IPS-18c (cell line): ENCODE results near the gene NDST4.

ENCODE experiments used
- H3K4me3 ChIP-seq: 2 replicates; pipeline ENCODE4 v1.7.0; 2013; ENCODE audit warnings: low read depth, mild to moderate bottlenecking, low read length, moderate library complexity; ENCODE audit not compliant: insufficient read depth
- H3K9me3 ChIP-seq: one replicate; pipeline ENCODE4 v1.6.1; 2013; ENCODE audit warnings: mild to moderate bottlenecking, low read length, moderate library complexity; ENCODE audit not compliant: control insufficient read depth, insufficient read depth

The NDST4 gene

DNA sequence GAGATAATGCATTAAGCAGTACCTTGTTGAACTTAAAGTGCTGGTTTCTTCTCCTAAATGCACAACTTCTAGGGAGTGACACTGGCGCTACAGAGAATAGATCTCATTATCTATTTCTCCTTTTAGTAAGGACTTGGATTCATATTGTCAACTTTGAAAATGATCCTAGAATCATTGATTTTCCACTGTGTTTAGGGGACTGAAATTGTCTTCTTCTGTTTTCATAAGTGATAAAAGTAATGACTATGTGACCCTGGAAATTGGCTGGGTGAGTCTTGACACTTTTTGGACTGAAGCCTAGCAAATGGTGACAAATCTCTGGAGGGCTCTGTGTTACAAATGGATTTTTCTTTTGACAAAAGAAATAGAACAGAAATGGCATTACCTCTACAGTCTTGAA, 167.8 kb downstream of the NDST4 start:
- no peaks in the 10 kb centered on the region for H3K9me3 ChIP-seq
- no peak overlapping the region for H3K4me3 ChIP-seq

DNA sequence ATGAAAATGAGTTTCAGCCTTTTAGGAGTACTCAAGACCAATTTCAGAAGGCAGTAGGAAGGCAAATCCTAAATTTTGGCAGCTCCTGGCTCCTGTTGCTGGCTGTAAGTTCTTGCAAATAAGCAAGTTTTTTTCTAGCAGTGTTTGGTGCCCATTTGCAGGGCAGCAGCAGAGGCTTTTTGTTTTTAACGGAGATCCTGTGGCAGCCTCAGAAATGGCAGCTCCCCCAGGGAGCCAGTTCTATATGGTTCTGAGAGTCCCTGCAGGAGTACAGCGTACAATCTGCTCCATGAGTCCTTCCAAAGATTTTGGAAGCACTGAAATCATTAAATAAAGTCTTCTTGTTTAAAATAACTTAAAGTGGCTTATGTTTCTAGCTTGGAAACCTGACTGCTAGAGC, 171.9 kb downstream of the NDST4 start:
- no peaks in the 10 kb centered on the region for H3K9me3 ChIP-seq

GRCh38 chr4:114927881-114928280, 185.5 kb downstream of the NDST4 start:
- Histone ChIP-seq H3K4me3 (no peak overlapping the region), H3K9me3 (no peaks in the 10 kb centered on the region)

More for the DNA sequence above, 171.9 kb downstream of the NDST4 start:
- H3K4me3 ChIP-seq = no peak overlapping the region

DNA sequence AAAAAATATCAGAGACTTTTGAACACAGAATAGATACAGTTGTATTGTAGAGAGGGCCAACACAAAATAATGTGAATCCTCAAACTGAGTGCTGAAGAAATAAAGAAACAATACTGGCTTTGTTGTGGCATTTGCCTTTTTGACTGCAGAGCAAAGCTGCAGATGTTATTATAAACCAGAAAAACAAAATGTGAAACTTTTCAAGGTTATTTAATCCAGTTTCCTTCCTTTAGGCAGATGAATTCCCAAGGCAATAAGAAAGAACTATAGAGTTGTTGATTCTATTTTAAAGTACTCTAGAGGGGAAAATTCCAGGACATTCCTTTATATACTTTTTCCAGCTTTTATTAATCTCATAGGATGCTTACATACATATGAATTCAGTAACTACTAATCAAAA, 186.8 kb downstream of the NDST4 start:
- Histone ChIP-seq H3K9me3 (no peaks in the 10 kb centered on the region), H3K4me3 (no peak overlapping the region)

- Histone ChIP-seq H3K4me3 (no peak overlapping the region), H3K9me3 (no peaks in the 10 kb centered on the region)
Observed at GRCh38 chr4:114924311-114924710, 189.1 kb downstream of the NDST4 start.

DNA sequence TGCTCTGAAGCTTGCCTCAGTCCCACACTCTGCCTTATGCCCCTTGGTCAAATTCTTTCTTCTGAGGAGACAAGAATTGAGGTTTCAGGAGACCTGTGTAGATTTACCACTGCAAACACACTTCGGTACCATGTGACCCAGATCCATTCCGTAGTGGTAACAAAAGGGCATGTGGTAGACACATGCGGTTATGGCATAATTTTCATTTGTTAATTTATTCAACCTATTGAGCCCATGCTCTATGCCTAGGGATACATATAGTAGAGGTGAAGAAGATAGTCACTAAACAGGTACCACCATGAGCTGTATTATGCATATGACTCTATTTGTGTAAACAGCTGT, 190.9 kb downstream of the NDST4 start:
- Histone ChIP-seq H3K4me3 (no peak overlapping the region), H3K9me3 (no peaks in the 10 kb centered on the region)

DNA sequence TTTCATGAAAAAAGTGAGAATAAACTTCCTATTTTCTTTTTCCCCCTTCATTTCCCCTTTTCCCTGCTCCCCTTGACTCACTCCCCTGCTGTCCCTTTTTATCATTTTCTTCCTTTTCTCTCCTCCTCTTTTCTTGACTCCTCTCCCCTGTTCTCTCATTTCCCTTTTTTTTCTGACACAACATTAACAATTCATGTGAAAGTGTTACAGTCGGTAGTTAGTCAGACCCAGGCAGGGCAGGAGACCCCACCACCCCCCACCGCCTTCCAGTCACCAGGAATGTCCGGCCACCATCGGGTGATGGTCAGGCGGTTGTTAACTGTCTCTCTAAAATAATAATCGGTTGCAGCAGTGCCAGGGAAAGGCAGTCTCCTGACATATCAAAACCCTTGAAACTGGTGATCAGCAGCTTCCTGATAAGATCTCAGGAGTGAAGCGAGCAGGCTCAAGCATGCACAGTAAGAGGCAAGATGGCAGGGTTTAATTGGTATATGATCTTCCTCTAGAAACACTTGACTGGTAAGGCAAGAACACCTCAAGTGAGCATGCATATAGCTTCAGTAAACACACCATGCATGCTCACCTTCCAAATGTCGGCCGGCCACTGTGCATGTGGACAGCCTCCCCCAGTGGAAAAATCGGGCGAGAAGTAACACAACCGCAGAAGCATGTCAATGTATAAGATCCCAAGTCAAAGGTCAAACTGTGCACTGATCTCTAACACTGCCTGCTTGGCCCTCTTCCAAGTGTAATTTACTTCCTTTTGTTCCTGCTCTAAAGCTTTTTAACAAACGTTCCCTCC, 191.4 kb downstream of the NDST4 start:
- no peaks in the 10 kb centered on the region for H3K9me3 ChIP-seq
- no peak overlapping the region for H3K4me3 ChIP-seq

DNA sequence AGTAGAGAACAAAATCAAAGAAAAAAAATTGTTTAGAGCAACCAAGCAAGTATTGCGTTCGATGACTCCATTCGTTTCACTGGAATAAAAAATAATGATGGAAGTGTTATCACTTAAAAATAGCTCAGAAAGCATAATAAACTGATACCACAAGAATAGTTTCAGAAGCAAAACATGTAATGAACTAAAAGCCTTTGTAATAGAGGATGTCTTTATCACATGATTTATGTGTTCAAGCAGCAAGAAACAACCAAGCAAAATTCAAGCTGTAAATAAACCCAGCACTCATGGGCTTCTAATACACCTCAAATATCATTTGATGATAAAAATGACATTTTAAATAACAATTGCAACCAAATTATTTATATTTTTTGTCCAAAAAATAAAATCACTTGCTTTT, 192.2 kb downstream of the NDST4 start:
- H3K4me3 ChIP-seq = no peak overlapping the region
- no peaks in the 10 kb centered on the region for H3K9me3 ChIP-seq

DNA sequence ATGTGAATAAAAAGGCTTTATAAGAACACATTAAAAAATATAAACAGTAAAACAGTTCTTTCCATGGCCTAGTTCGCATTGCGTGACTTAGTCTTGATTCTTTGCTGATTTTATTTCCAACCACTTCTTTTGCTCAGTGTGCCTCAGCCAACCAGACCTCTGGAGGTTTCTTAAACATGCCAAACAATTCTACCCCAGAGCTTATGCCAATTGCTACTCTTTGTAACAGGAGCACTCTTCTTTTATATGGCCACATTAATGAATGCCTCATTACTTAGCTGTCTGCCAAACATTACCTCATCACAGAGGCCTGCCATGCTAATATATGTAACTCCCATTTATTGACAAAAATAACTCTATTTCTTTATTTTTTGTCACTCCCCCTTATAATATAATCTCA, 202.3 kb downstream of the NDST4 start:
- Histone ChIP-seq H3K9me3 (no peaks in the 10 kb centered on the region), H3K4me3 (no peak overlapping the region)

DNA sequence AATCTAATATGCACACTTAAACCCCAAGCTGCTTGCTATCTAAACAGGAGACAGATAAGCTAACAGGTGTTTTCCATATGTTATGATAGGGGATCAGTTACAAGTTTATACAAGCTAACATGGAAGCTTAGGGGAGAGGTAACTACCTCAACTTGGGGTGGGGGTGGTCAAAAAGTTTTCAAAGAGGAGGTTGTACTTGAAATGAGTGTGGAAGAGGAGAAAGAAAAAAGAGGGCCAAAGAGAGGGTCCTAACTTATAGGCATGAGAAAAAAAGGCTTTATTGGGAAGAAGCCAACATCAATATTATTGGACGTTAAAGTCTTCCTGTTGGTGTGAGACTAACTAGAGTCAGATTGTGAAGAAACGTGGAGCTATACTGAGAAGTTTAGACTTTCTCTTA, 205.9 kb downstream of the NDST4 start:
- Histone ChIP-seq H3K9me3 (no peaks in the 10 kb centered on the region), H3K4me3 (no peak overlapping the region)

- Histone ChIP-seq H3K4me3 (no peak overlapping the region), H3K9me3 (no peaks in the 10 kb centered on the region)
Observed at GRCh38 chr4:114905017-114905416, 208.4 kb downstream of the NDST4 start.

- Histone ChIP-seq H3K9me3 (no peaks in the 10 kb centered on the region), H3K4me3 (no peak overlapping the region)
Observed at GRCh38 chr4:114900934-114901333, 212.5 kb downstream of the NDST4 start.

DNA sequence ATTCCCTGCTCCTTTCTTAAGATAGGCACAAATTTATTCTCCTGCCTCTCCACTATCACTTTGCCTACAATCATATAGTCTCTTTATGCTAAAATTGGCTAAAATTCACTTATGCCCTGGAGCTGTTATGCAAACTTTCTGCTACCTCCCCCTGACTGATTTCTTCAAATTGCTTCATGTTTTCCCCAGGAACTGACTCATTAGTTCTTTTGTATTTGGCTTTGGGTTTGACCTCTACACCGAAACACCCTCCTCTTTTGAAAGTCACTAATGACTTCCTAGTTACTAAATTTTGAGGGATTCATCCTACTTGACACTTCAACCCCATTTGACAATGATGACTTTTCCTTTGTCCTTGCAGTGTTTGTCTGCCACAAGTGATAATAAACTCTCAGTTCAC, 222.6 kb downstream of the NDST4 start:
- Histone ChIP-seq H3K4me3 (no peak overlapping the region), H3K9me3 (no peaks in the 10 kb centered on the region)

- H3K4me3 ChIP-seq = no peak overlapping the region
- no peaks in the 10 kb centered on the region for H3K9me3 ChIP-seq
Observed at GRCh38 chr4:114886761-114887160, 226.7 kb downstream of the NDST4 start.

DNA sequence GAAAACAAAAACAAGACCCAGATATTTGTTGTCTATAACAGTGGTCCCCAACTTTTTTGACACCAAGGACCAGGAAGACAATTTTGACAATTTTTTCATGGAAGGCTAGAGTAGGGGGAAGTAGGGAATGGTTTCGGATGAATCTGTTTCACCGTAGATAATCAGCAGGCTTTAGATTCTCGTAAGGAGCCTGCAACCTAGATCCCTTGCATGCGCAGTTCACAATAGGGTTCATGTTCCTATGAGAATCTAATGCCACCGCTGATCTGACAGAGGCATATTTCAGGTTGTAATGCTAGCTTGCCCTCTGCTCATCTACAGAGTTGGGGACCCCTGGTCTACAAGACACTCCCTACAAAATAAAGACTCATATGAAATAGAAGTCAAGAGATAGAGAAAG, 229.8 kb downstream of the NDST4 start:
- Histone ChIP-seq H3K4me3 (no peak overlapping the region), H3K9me3 (no peaks in the 10 kb centered on the region)

GRCh38 chr4:114879916-114880669, 233.3 kb downstream of the NDST4 start:
- Histone ChIP-seq H3K9me3 (no peaks in the 10 kb centered on the region), H3K4me3 (no peak overlapping the region)

GRCh38 chr4:114875630-114876029, 237.8 kb downstream of the NDST4 start:
- no peak overlapping the region for H3K4me3 ChIP-seq
- H3K9me3 ChIP-seq = no peaks in the 10 kb centered on the region

- H3K4me3 ChIP-seq = no peak overlapping the region
- no peaks in the 10 kb centered on the region for H3K9me3 ChIP-seq
Observed at GRCh38 chr4:114874321-114874720, 239.1 kb downstream of the NDST4 start.
